Dermis microvascular lymphatic vessel endothelial cell (primary cell): Measurements from ENCODE around the gene SCARB2. TPM values are rescaled to one million over a fixed set of nuclear protein-coding genes. Genes with fewer than 3 reads are reported as not detected.

Experiments
- DNase-seq, 2 donors: peaks; one replicate each; pipeline versions ENCODE4 v3.0.0 to v3.0.0-alpha.2; 2010; ENCODE audit warnings: low read depth in 2 of 2
- total RNA-seq: library from RNA; depleted of rRNA; stranded (reverse); fragments of >200 nt; gene quantifications from 2 replicates; pipeline ENCODE4 v1.2.1, GENCODE V29; 2014

Gene SCARB2
- total RNA-seq, 1 donor from 2014 or later = 156 TPM

- DNase-seq = peak in 1 of 2 donors; percentile 54
Observed at GRCh38 chr4:76199664-76200211, 13.9 kb downstream of the SCARB2 start.

GRCh38 chr4:76198411-76199237, 15.0 kb downstream of the SCARB2 start:
- peak; percentile 91 to 95 for DNase-seq

GRCh38 chr4:76197971-76198410, 15.6 kb downstream of the SCARB2 start:
- peak in 1 of 2 donors; percentile 69 for DNase-seq

GRCh38 chr4:76197031-76197743, 16.4 kb downstream of the SCARB2 start:
- DNase-seq = peak in 1 of 2 donors; percentile 28

- no peak for DNase-seq
Observed at GRCh38 chr4:76196376-76196775, 17.2 kb downstream of the SCARB2 start.

GRCh38 chr4:76195326-76195725, 18.3 kb downstream of the SCARB2 start:
- DNase-seq = no peak

- peak in 1 of 2 donors; percentile 32 for DNase-seq
Observed at GRCh38 chr4:76194325-76194724, 19.3 kb downstream of the SCARB2 start.

GRCh38 chr4:76192236-76192635, 21.4 kb downstream of the SCARB2 start:
- no peak for DNase-seq

GRCh38 chr4:76188557-76188956, 25.1 kb downstream of the SCARB2 start:
- DNase-seq = no peak

- DNase-seq = no peak
Observed at GRCh38 chr4:76188149-76188548, 25.5 kb downstream of the SCARB2 start.

- DNase-seq = no peak
Observed at GRCh38 chr4:76187152-76187551, 26.5 kb downstream of the SCARB2 start.

GRCh38 chr4:76182463-76182862, 31.2 kb downstream of the SCARB2 start:
- no peak for DNase-seq

- DNase-seq = peak; percentile 79 to 84
Observed at GRCh38 chr4:76179398-76180318, 34.0 kb downstream of the SCARB2 start.

- DNase-seq = no peak
Observed at GRCh38 chr4:76178296-76178695, 35.3 kb downstream of the SCARB2 start.

GRCh38 chr4:76177709-76178108, 35.9 kb downstream of the SCARB2 start:
- DNase-seq = no peak

GRCh38 chr4:76175336-76175735, 38.3 kb downstream of the SCARB2 start:
- DNase-seq = no peak

- no peak for DNase-seq
Observed at GRCh38 chr4:76174216-76174615, 39.4 kb downstream of the SCARB2 start.

GRCh38 chr4:76168688-76169087, 44.9 kb downstream of the SCARB2 start:
- DNase-seq = no peak

- no peak for DNase-seq
Observed at GRCh38 chr4:76166480-76166879, 47.1 kb downstream of the SCARB2 start.

GRCh38 chr4:76160355-76160754, 53.3 kb downstream of the SCARB2 start:
- no peak for DNase-seq

- peak in 1 of 2 donors; percentile 75 for DNase-seq
Observed at GRCh38 chr4:76156635-76157034, 57.0 kb downstream of the SCARB2 start.
